Measurements from ENCODE around the gene MCC.
A peak's percentile ranks its signal among the peaks of the same experiment; 100 is the strongest.

MCC gene

GRCh38 chr5:113194591-113194990, 293.7 kb downstream of the MCC start:
- DNase-seq, result no peak

DNA sequence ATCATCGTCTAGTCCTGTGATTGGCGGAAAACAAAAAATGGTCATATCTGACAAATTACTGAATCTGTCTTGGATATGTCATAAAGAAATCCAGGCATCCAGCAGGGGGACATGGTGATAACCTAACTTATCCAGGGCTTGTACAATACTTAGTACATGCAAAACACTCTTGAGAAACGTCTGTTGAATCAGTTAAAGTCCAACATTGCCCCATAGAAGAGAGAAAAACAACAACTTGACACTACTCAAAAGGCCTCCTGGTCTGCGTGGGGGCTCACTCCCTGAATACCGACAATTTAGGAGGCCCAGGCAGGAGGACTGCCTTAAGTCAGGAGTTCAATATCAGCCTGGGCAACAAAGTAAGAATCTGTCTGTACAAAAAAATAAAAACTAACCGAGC, 294.1 kb downstream of the MCC start:
- DNase-seq, result no peak

- no peak for DNase-seq
These were observed 294.8 kb downstream of the MCC start for GRCh38 chr5:113193311-113193978.

GRCh38 chr5:113192541-113192940, 295.7 kb downstream of the MCC start:
- DNase-seq, result no peak

DNA sequence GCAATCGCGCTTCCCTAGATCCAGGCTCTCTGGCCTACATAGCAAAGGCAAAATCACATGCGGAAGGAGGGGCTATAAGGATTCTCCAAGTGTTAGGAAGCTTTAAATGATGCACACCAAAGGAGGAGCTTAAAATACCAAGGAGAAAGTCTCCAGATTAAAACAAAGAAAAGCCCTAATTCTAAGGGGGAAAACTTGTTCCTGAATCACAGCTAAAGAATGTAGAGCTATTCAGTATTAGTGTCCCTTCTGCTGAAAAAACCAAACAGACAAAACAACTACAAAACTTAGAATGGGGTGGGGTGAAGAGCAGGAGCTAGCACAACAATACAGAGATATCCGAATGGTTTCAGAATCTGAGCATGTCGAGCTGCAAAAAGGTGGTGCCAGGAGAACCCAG, 297.9 kb downstream of the MCC start:
- DNase-seq, result no peak

DNA sequence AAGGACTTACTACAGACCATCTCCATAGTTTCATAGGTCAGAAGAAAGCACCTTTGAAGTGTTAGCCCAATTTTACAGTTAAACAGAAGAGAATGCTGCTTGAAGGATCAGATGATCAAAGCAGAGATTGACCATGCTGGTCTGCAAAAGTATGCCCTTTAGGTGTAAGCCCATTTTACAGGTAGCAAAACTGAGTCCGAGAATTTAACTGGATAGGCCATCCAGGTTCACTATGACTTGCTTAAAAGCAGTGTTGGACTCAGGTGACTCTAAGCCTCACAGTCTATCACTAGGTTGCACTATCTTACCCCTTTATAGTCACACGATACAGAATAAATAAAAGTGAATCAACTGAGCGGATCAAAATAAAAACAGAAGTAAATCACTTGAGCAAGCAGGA, 299.0 kb downstream of the MCC start:
- no peak for DNase-seq

- DNase-seq, result no peak
These were observed 299.8 kb downstream of the MCC start for GRCh38 chr5:113188436-113188835.

DNA sequence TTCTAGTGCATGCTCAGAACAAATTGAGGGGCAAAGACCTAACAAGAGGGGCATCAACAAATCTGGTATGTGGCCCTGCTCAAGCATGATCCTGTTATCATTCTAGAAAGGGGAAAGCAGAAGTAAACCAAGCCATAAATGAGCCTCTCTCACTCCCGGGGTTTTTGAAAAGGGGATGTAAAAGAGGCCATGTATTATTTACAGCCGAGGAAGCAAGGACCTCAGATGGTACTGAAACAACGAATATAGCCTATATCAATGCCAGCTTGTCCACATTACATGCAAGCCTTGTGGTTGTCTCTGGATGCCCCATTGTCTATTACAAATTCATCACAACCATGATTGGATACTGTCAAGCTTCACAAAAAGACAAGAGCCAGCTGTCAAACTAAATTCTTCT, 300.3 kb downstream of the MCC start:
- DNase-seq, result no peak

DNA sequence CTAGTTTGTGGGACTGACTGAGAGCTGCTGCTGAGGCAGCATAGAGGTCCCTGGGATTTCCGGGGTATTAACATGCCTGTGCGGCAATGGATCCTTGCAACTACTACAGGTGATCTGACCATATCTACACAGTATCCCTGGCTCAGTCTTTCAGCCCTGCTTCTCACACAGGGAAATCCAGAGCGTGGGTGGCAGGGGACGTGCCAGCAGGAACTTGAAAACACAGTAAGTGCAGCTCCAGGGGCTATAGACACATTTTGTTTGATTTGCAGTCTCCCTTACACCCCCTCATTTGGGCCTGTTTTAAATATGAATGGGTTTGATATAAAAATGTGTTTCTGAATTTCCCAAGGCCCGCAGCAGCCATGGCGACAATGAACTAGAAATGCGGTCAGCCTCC, 302.2 kb downstream of the MCC start:
- no peak for DNase-seq

DNA sequence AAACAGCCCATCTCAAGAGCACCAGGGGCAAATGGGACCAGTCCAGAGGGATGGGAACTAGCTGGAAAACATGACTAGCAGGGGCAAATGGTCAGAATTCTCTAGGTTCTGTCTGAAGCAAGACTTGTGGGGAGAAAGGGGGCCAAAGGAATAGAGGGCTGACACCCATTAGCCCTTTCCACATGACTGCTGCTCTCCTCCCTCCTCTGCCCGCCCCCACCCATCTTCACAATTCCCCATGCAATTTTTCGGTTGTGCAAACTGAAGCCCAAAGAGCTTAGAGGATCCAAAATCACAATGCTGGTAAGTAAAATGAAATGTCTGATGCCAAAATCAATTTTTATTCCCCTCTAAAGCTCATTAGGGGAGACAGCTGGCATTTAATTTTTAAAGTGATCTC, 304.6 kb downstream of the MCC start:
- no peak for DNase-seq

- peak; percentile 46 for DNase-seq
These were observed 305.5 kb downstream of the MCC start for GRCh38 chr5:113182658-113183344.

- DNase-seq, result no peak
These were observed 306.3 kb downstream of the MCC start for GRCh38 chr5:113181853-113182490.

DNA sequence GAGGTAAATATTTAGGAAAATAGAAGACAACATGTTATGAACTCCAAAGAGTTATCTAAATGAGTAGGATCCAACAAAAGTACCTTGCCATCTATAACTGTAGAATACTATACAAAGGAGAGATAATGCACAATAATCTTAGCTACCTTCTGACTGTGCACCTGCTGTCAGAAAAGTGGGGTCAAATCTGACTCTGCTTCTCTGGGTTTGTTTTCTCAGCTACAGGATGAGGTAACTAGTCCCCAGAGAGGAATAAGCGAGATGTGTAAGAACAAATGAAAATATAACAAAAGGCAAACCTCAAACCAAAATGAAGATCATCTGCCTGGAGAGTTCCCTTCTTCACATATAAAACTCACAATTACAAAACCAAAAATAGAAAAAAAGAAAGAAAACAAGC, 306.8 kb downstream of the MCC start:
- no peak for DNase-seq

GRCh38 chr5:113179156-113179555, 309.1 kb downstream of the MCC start:
- peak; percentile 56 for DNase-seq

GRCh38 chr5:113178073-113178779, 310.0 kb downstream of the MCC start:
- no peak for DNase-seq

DNA sequence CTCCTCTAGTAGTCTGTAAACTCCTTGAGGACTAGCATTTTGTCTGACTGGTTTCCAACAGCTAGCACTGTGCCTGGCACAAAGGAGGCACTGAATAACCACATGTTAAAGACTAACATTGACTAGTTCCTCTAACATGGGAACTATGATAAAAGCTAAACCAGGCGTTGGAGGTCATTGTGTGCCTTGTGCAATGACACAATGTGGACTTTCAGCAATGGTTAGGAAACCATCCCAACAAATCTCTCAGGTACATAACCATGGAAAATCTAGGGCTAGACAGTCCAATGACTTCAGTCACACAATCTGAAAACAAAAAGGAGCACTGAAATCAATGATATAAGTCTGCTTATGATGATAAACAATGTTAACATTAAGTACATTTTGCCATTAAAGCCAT, 311.0 kb downstream of the MCC start:
- DNase-seq, result no peak

GRCh38 chr5:113176734-113177133, 311.5 kb downstream of the MCC start:
- DNase-seq, result no peak

DNA sequence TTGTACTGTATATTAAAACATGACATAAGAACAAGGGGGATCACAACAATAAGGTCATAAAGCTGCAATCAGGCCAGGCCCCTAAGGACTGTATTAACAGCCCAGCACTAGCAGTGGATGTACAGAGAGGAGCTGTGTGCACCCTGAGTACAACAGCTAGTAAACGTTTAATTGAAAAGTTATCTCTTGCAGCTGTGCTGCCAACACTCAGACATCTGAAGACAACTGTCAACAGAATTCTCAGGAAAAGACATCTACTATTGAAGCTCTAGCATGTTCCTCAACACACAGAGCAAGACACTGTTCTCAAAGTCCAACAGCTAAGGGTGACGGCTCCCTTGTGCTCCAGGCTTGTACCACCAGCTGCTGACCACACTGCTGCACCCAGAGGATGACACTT, 312.1 kb downstream of the MCC start:
- no peak for DNase-seq

GRCh38 chr5:113172231-113172826, 315.9 kb downstream of the MCC start:
- no peak for DNase-seq

DNA sequence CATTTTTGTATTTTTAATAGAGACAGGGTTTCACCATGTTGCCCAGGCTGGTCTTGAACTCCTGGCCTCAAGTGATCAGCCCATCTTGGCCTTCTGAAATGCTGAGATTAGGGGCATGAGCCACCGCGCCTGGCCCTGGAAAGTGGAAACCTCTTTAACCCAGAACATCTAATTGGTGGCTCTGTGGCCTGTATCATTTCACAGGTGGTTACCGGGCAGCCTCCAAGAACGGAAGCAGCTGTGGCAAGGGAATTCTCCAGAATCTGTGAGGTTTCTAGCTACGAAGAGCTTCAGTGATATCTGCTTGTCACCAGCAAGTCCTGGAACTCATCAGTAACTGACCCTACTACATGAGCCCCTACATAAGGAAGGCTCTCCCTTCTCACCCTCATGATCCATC, 316.7 kb downstream of the MCC start:
- no peak for DNase-seq

- DNase-seq, result no peak
These were observed 317.5 kb downstream of the MCC start for GRCh38 chr5:113170707-113171106.

DNA sequence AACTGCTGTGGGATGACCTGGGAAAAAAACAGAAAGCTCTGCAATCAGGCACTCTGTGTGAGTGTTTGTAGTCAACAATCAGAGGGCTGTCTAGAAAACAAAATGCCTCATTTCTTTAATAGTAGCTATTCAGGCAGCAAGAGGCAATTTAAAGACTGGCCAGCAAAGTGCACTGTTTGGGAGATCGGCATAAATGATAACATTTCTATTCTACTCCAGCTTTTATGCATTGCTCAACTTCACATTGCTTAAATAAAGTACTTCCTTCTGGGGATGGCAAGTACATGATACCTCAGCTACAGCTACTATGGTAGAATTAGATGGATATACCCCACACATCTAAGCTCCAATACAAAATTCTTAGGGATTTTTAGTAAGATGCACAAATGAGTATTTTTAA, 318.5 kb downstream of the MCC start:
- DNase-seq, result no peak

DNA sequence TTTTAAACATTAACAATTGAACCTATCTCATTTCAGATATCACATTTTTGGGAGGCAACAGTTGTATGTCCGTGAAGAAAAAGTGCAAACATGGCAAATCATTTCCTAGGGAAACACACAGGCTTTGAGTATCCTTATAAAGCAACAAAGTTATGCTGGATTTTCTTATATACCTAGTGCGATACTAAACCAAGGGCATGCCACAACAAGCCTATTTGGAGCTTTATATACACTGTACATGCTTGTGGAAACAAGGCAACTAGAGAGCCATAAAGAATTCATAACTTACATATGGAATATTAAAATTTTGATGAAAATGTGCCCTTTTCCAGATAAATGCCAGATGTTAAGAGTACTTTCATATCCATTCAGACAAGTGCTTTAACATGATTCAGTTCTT, 320.3 kb downstream of the MCC start:
- no peak for DNase-seq

Measured in retina (tissue), 1 donor.